Measurements from ENCODE around the gene NLRP2B. TPM values are rescaled to one million over a fixed set of nuclear protein-coding genes. Genes with fewer than 3 reads are reported as not detected.

NLRP2B gene
- total RNA-seq = not detected in 2 replicates

DNA sequence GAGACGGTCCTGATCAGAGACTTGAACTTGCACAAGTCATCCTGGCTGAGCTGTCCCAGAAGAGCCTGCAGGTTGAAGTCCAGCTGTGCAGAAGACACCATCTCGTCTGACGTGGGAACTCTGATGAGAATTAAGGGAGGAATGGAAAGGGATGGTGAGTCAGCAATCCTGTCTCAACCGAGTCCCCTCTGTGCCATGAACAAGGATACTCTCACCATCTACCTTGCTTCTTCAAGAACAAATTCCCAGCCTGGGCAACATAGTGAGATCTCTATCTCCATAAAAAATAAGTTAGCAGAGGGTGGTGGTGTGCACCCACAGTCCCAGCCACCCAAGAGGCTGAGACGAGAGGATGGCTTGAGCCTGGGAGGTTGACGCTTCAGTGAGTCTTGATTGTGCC, at the start of gene NLRP2B:
TSS of gene NLRP2B (minus strand) at position 101 of the 400 bp plus-strand sequence.

Other genes with a start within 250 kb of the NLRP2B start
- gene ZXDB, start 88.2 kb downstream of the NLRP2B start, total RNA-seq = 13.0 and 16.8 TPM in 2 replicates
- 1.7 and 2.8 TPM in 2 replicates for gene ZXDA, start 230.2 kb upstream of the NLRP2B start, total RNA-seq